Measurements from ENCODE around the gene HLCS. TPM values are rescaled to one million over a fixed set of nuclear protein-coding genes. Genes with fewer than 3 reads are reported as not detected.
A peak's percentile ranks its signal among the peaks of the same experiment; 100 is the strongest.

Gene HLCS
- total RNA-seq, 6 experiments from 2014 or later: 20.3 to 24.5 (median 22.2) TPM

DNA sequence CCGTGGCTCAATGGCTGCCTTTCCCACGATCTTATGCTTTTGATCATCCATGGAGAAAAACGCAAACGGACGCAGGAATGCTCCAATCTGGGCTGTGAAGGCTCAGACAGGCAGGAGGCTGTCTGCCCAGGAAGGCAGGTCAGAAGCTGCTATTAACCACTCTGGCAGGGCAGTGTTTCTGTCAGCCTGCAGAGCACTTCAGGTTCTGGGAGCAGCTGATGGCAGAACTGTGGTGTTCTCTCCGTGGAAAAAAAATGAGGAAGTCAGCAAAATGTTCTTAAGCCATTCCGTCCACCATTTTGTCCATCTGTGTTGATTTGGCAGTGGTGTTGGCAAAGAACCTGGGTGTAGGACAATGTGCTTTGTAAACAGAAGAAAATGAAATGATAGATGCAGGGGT is 175.9 kb downstream of the HLCS start:
- no peak for DNase-seq
- H3K36me3 Mint-ChIP-seq (ENCODE audit: low read depth): peaks cover 8% of the 10 kb centered on the region
- H3K27ac Mint-ChIP-seq: no peak overlapping the region
- no peaks in the 10 kb centered on the region for H3K27me3 Mint-ChIP-seq (ENCODE audit: insufficient read depth)
- H3K4me1 Mint-ChIP-seq (ENCODE audit: low read depth): peaks cover 18% of the 10 kb centered on the region
- H3K4me3 Mint-ChIP-seq: no peak overlapping the region
- peaks cover 6% of the 10 kb centered on the region; the same call in 1 of the 2 replicates for H3K9me3 Mint-ChIP-seq
- TF ChIP-seq, protein P1, sequence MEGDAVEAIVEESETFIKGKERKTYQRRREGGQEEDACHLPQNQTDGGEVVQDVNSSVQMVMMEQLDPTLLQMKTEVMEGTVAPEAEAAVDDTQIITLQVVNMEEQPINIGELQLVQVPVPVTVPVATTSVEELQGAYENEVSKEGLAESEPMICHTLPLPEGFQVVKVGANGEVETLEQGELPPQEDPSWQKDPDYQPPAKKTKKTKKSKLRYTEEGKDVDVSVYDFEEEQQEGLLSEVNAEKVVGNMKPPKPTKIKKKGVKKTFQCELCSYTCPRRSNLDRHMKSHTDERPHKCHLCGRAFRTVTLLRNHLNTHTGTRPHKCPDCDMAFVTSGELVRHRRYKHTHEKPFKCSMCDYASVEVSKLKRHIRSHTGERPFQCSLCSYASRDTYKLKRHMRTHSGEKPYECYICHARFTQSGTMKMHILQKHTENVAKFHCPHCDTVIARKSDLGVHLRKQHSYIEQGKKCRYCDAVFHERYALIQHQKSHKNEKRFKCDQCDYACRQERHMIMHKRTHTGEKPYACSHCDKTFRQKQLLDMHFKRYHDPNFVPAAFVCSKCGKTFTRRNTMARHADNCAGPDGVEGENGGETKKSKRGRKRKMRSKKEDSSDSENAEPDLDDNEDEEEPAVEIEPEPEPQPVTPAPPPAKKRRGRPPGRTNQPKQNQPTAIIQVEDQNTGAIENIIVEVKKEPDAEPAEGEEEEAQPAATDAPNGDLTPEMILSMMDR (IDR thresholded peaks at IDR 0.05): no peak

DNA sequence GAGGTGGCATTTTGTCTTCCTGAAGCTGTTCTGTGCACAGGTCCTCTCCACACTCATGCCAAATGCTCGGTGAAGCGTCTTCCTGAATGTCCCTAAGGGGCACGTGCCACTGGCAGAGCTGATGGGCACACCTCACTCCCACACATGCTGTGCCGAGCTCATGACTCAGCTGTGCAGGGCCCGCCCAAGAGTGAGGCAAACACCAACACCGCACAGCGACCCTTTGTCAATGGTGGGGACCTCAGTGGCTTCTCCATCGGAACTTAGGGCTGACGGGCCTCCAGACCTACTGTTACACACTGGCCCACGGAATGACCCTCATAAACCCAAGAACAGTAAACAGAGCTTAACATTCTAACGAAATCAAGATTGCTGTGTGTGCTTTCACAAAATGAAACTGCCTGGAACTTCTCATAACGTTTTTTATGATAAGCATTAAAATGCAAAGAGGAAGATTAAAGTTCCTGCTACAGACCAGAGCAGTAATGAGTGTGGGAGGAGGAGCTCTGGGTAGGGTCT is 178.3 kb downstream of the HLCS start:
- peak overlapping the region; percentile 67 for H3K4me3 Mint-ChIP-seq
- H3K4me1 Mint-ChIP-seq (ENCODE audit: low read depth): peaks cover 39% of the 10 kb centered on the region
- H3K27me3 Mint-ChIP-seq (ENCODE audit: insufficient read depth): no peaks in the 10 kb centered on the region
- TF ChIP-seq, protein P1 (IDR thresholded peaks at IDR 0.05): no peak
- H3K27ac Mint-ChIP-seq: peak overlapping the region; percentile 39; the same call in 1 of the 2 replicates
- no peak for DNase-seq
- H3K9me3 Mint-ChIP-seq: no peaks in the 10 kb centered on the region
- H3K36me3 Mint-ChIP-seq (ENCODE audit: low read depth): no peaks in the 10 kb centered on the region

DNA sequence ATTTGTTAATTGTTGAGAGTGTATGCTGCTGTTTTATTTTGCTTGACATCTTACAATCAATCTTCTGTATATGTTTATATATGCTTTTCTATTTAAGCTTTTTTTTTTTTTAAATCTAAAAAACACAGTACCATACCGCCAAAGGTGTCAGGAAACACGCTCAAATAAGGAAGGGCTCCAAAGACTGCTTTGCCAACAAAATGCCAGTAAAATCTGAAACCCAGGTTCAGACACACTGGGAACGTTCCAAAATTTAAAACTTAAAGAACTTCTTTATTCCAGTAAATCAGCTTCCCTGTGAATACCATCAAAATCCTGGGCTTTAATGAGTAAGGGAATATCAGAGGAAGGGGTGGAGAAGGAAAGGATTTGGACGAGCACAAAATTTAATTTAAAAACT is 180.3 kb downstream of the HLCS start:
- Mint-ChIP-seq H3K27ac (no peak overlapping the region), H3K27me3 (ENCODE audit: insufficient read depth) (no peaks in the 10 kb centered on the region), H3K4me3 (no peak overlapping the region), H3K36me3 (ENCODE audit: low read depth) (no peaks in the 10 kb centered on the region), H3K9me3 (no peaks in the 10 kb centered on the region), H3K4me1 (ENCODE audit: low read depth) (peaks cover 32% of the 10 kb centered on the region)
- TF ChIP-seq, protein P1 (IDR thresholded peaks at IDR 0.05): no peak
- DNase-seq: no peak

DNA sequence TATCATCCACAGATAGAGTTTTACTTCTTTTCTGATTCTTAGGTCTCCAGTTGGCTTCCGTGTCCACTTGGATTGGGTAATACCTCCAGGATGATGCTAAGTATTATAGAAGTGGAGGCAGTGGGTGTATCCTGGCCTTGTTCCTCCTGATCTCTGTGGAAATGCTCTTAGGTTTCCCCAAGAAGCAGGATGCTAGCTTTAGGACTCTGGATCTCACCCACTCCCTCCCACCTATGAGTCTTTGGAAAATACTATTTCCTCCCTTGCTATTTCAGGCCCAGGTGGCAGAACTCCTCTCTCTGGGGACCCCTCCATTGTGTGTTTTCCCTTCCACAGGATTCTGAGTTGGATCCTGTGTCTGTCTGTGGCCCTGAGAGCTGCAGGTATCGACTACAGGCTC is 180.9 kb downstream of the HLCS start:
- Mint-ChIP-seq H3K27ac (no peak overlapping the region), H3K27me3 (ENCODE audit: insufficient read depth) (no peaks in the 10 kb centered on the region), H3K36me3 (ENCODE audit: low read depth) (no peaks in the 10 kb centered on the region), H3K9me3 (no peaks in the 10 kb centered on the region), H3K4me3 (no peak overlapping the region), H3K4me1 (ENCODE audit: low read depth) (peaks cover 32% of the 10 kb centered on the region)
- no peak for DNase-seq
- TF ChIP-seq, protein P1 (IDR thresholded peaks at IDR 0.05): no peak

DNA sequence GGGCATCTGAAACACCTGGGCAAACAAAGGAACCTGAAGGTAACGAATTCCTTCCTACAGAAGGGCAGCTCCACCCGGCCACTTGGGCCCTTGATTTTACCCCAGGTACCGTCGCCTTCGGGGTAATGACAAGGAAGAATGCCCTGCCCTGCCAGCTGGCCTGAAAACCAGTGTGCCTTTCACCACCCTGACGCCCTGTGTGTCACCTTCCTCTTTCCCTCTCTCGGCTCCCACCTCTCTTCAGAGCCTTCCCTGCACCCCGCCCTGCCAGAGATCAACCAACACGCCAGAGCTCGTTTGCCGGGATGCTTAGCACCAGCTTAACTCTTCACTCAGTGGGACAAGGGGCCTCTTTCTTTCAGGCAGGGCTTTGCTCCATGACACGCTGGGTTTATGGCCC is 181.5 kb downstream of the HLCS start:
- H3K27ac Mint-ChIP-seq: no peak overlapping the region
- no peak overlapping the region for H3K4me3 Mint-ChIP-seq
- TF ChIP-seq, protein P1 (IDR thresholded peaks at IDR 0.05): no peak
- H3K36me3 Mint-ChIP-seq (ENCODE audit: low read depth): no peaks in the 10 kb centered on the region
- no peaks in the 10 kb centered on the region for H3K9me3 Mint-ChIP-seq
- H3K27me3 Mint-ChIP-seq (ENCODE audit: insufficient read depth): no peaks in the 10 kb centered on the region
- DNase-seq: no peak
- peaks cover 32% of the 10 kb centered on the region for H3K4me1 Mint-ChIP-seq (ENCODE audit: low read depth)

All from HFFc6 (cell line).